Transverse colon (tissue), 4 donors: Measurements from ENCODE around the gene RAI1.

Source experiments
- EP300 ChIP-seq: sonication (generic); formaldehyde crosslinking; IDR thresholded peaks from one replicate; pipeline ENCODE4 v1.6.1; 2017; ENCODE audit warnings: antibody characterized with exemption, low read depth
- POLR2A ChIP-seq: fragments of 450-650 bp; IDR thresholded peaks from one replicate; pipeline ENCODE4 v1.6.1; 2016; ENCODE audit warnings: antibody characterized with exemption, mild to moderate bottlenecking, moderate library complexity
- POLR2AphosphoS5 ChIP-seq, 3 donors: sonication (generic); formaldehyde crosslinking; IDR thresholded peaks; one replicate each; pipeline ENCODE4 v1.6.1; 2016; ENCODE audit warnings: antibody characterized with exemption in 3 of 3
- TF ChIP-seq, protein P1 (sequence below), 5 experiments: fragments of 200-600 bp in 3 of 5; fragments of 450-650 bp in 2 of 5; sonication (generic) in 3 of 5; IDR thresholded peaks; 1 replicate in 2 of 5; 2 replicates in 3 of 5; pipeline ENCODE4 v1.5.1; 2016 to 2017; ENCODE audit warnings: antibody characterized with exemption in 5 of 5, inconsistent platforms in 3 of 5, mild to moderate bottlenecking in 2 of 5, moderate library complexity in 1 of 5

DNA sequence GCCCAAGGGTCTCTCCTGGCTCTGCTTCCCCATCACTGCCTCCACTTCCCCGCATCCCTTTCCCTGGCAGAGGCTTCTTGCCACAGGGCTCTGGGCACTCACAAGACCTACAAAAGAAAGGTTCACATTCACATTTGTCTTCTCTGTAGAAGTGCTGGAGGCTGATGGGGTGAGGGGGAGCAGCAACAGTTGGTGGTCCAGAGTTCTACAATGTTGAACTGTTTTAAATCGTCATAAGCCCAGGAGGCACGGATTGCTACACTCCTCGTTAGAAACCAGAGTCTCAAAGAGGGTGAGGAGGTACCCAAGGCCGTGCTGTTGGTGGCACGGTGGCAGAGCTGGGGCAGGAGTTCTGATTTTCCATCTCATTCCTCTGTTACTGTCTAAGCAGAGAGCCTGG, 5.8 kb upstream of the RAI1 start:
- TF ChIP-seq POLR2AphosphoS5 (IDR thresholded peaks at IDR 0.05): no peak
- TF ChIP-seq, protein P1, sequence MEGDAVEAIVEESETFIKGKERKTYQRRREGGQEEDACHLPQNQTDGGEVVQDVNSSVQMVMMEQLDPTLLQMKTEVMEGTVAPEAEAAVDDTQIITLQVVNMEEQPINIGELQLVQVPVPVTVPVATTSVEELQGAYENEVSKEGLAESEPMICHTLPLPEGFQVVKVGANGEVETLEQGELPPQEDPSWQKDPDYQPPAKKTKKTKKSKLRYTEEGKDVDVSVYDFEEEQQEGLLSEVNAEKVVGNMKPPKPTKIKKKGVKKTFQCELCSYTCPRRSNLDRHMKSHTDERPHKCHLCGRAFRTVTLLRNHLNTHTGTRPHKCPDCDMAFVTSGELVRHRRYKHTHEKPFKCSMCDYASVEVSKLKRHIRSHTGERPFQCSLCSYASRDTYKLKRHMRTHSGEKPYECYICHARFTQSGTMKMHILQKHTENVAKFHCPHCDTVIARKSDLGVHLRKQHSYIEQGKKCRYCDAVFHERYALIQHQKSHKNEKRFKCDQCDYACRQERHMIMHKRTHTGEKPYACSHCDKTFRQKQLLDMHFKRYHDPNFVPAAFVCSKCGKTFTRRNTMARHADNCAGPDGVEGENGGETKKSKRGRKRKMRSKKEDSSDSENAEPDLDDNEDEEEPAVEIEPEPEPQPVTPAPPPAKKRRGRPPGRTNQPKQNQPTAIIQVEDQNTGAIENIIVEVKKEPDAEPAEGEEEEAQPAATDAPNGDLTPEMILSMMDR (IDR thresholded peaks at IDR 0.05): no peak
- no peak for TF ChIP-seq POLR2A
- no peak for TF ChIP-seq EP300
